H9 (cell line): ENCODE measurements around the gene NPAS3. TPM values are rescaled to one million over a fixed set of nuclear protein-coding genes. Genes with fewer than 3 reads are reported as not detected.
A peak's percentile ranks its signal among the peaks of the same experiment; 100 is the strongest.

ENCODE experiments used
- DNase-seq: peaks from one replicate; pipeline ENCODE4 v3.0.0-alpha.2; 2017
- H2AFZ ChIP-seq: one replicate; pipeline ENCODE4 v1.6.1; 2013; ENCODE audit warnings: mild to moderate bottlenecking, low read length, control low read depth, moderate library complexity
- H2AK5ac ChIP-seq: 2 replicates; pipeline ENCODE4 v1.6.1; 2013; ENCODE audit warnings: low read length, control low read depth, mixed read lengths; ENCODE audit not compliant: insufficient read length
- H2BK120ac ChIP-seq: one replicate; pipeline ENCODE4 v1.6.1; 2013; ENCODE audit warnings: low read depth, mild to moderate bottlenecking, low read length, control low read depth, inconsistent platforms; ENCODE audit not compliant: poor library complexity, severe bottlenecking
- H2BK12ac ChIP-seq: 2 replicates; pipeline ENCODE4 v1.6.1; 2013; ENCODE audit warnings: low read length, control low read depth, mixed read lengths, low read depth; ENCODE audit not compliant: insufficient read length
- H2BK15ac ChIP-seq: 2 replicates; pipeline ENCODE4 v1.6.1; 2013; ENCODE audit warnings: low read depth, low read length, control low read depth
- H2BK20ac ChIP-seq: one replicate; pipeline ENCODE4 v1.6.1; 2013; ENCODE audit warnings: low read depth, mild to moderate bottlenecking, low read length, control low read depth, inconsistent platforms; ENCODE audit not compliant: poor library complexity, severe bottlenecking
- H2BK5ac ChIP-seq: 2 replicates; pipeline ENCODE4 v1.6.1; 2013; ENCODE audit warnings: low read length, control low read depth, mixed read lengths; ENCODE audit not compliant: insufficient read length
- H3K14ac ChIP-seq: 2 replicates; pipeline ENCODE4 v1.6.1; 2013; ENCODE audit warnings: low read length, control low read depth; ENCODE audit not compliant: insufficient read depth
- H3K18ac ChIP-seq: 2 replicates; pipeline ENCODE4 v1.6.1; 2013; ENCODE audit warnings: low read depth, mild to moderate bottlenecking, mixed read lengths, low read length, control low read depth; ENCODE audit not compliant: insufficient read length
- H3K23ac ChIP-seq: 2 replicates; pipeline ENCODE4 v1.6.1; 2013; ENCODE audit warnings: low read length, control low read depth, mixed read lengths, low read depth; ENCODE audit not compliant: insufficient read length
- H3K23me2 ChIP-seq: 2 replicates; pipeline ENCODE4 v1.6.1; 2013; ENCODE audit warnings: low read depth, mild to moderate bottlenecking, mixed read lengths, low read length, control low read depth; ENCODE audit not compliant: insufficient read length, poor library complexity, severe bottlenecking
- H3K27ac ChIP-seq: 2 replicates; pipeline ENCODE4 v1.5.1; 2013; ENCODE audit warnings: low read length, control low read depth, mixed read lengths, low read depth; ENCODE audit not compliant: insufficient read length
- H3K27me3 ChIP-seq: 2 replicates; pipeline ENCODE4 v1.6.1; 2013; ENCODE audit warnings: low read length, control low read depth, inconsistent platforms; ENCODE audit not compliant: insufficient read depth
- H3K4ac ChIP-seq: 2 replicates; pipeline ENCODE4 v1.6.1; 2013; ENCODE audit warnings: low read depth, mild to moderate bottlenecking, control low read depth, inconsistent platforms, low read length, moderate library complexity
- H3K4me1 ChIP-seq: 2 replicates; pipeline ENCODE4 v1.6.1; 2013; ENCODE audit warnings: low read length, control low read depth, inconsistent platforms; ENCODE audit not compliant: insufficient read depth
- H3K4me2 ChIP-seq: 2 replicates; pipeline ENCODE4 v1.6.1; 2013; ENCODE audit warnings: low read length, control low read depth, mixed read lengths; ENCODE audit not compliant: insufficient read length, insufficient read depth
- H3K56ac ChIP-seq: 2 replicates; pipeline ENCODE4 v1.6.1; 2013; ENCODE audit warnings: low read depth, mild to moderate bottlenecking, mixed read lengths, low read length, control low read depth; ENCODE audit not compliant: insufficient read length
- H3K79me1 ChIP-seq: 2 replicates; pipeline ENCODE4 v1.6.1; 2013; ENCODE audit warnings: low read depth, mild to moderate bottlenecking, moderate library complexity, low read length, control low read depth, inconsistent platforms; ENCODE audit not compliant: insufficient read depth, poor library complexity, severe bottlenecking
- H3K79me2 ChIP-seq: 2 replicates; pipeline ENCODE4 v1.6.1; 2013; ENCODE audit warnings: low read length, control low read depth, inconsistent platforms; ENCODE audit not compliant: insufficient read depth
- H3K9ac ChIP-seq: 2 replicates; pipeline ENCODE4 v1.6.1; 2013; ENCODE audit warnings: low read length, control low read depth, mixed read lengths; ENCODE audit not compliant: insufficient read length; ENCODE audit errors: extremely low read depth
- H3K9me3 ChIP-seq: one replicate; pipeline ENCODE4 v1.6.1; 2013; ENCODE audit warnings: low read depth, low read length, inconsistent platforms; ENCODE audit not compliant: control insufficient read depth
- H3T11ph ChIP-seq: one replicate; pipeline ENCODE4 v1.6.1; 2013; ENCODE audit warnings: mild to moderate bottlenecking, low read length, control low read depth, inconsistent platforms
- H4K20me1 ChIP-seq: one replicate; pipeline ENCODE4 v1.6.1; 2013; ENCODE audit not compliant: control insufficient read depth, insufficient read length, insufficient read depth
- H4K5ac ChIP-seq: 2 replicates; pipeline ENCODE4 v1.6.1; 2013; ENCODE audit warnings: low read depth, mild to moderate bottlenecking, mixed read lengths, low read length, control low read depth; ENCODE audit not compliant: insufficient read length
- H4K8ac ChIP-seq: replicated peaks from 2 replicates; pipeline ENCODE4 v1.6.1; 2013; ENCODE audit warnings: low read length, control low read depth, mixed read lengths, low read depth; ENCODE audit not compliant: insufficient read length
- H4K91ac ChIP-seq: 2 replicates; pipeline ENCODE4 v1.6.1; 2013; ENCODE audit warnings: low read depth, mild to moderate bottlenecking, moderate library complexity, mixed read lengths, low read length, control low read depth; ENCODE audit not compliant: insufficient read length
- H3K27ac Mint-ChIP-seq, 3 experiments: 2 replicates in 2 of 3; 3 replicates in 1 of 3; pipeline ENCODE4 v1.8.0; 2020 to 2021; ENCODE audit warnings: mixed read lengths in 3 of 3, mild to moderate bottlenecking in 1 of 3, moderate library complexity in 1 of 3
- H3K27me3 Mint-ChIP-seq: 2 replicates; pipeline ENCODE4 v1.8.0; 2021; ENCODE audit warnings: low read depth, mild to moderate bottlenecking, moderate library complexity, mixed read lengths
- H3K36me3 Mint-ChIP-seq, 3 experiments: 2 replicates in 2 of 3; 3 replicates in 1 of 3; pipeline ENCODE4 v1.8.0; 2020 to 2021; ENCODE audit warnings: low read depth in 3 of 3, mixed read lengths in 3 of 3; ENCODE audit not compliant: insufficient read depth in 1 of 3
- H3K4me1 Mint-ChIP-seq, 2 experiments: 2 replicates each; pipeline ENCODE4 v1.8.0; 2020; ENCODE audit warnings: mixed read lengths in 2 of 2
- H3K4me3 Mint-ChIP-seq, 2 experiments: 2 replicates in 1 of 2; 3 replicates in 1 of 2; pipeline ENCODE4 v1.8.0; 2020 to 2021; ENCODE audit warnings: mild to moderate bottlenecking in 2 of 2, mixed read lengths in 2 of 2, moderate library complexity in 1 of 2
- H3K9me3 Mint-ChIP-seq, 2 experiments: 2 replicates in 1 of 2; 3 replicates in 1 of 2; pipeline ENCODE4 v1.8.0; 2020; ENCODE audit warnings: mild to moderate bottlenecking in 2 of 2, mixed read lengths in 2 of 2, moderate library complexity in 1 of 2
- WGBS: extraction: QIAGEN DNeasy Blood & Tissue Kit; methylation state at CpG from one replicate; pipeline ENCODE4 v1.1.7; 2013; ENCODE audit warnings: missing lambda C conversion rate, low lambda C conversion rate, mixed read lengths; ENCODE audit not compliant: insufficient read length; ENCODE audit errors: extremely low coverage; 5-methylcytosine and 5-hydroxymethylcytosine counted together
- total RNA-seq: library from RNA; stranded (reverse); gene quantifications from 2 replicates; pipeline ENCODE4 v1.2.1, GENCODE V29; 2021
- TF ChIP-seq, protein P1 (sequence below): fragments of 200-600 bp; sonication (generic); conservative IDR thresholded peaks from 3 replicates; pipeline ENCODE4 v1.8.0; 2021; ENCODE audit warnings: antibody characterized with exemption, mild to moderate bottlenecking

Gene NPAS3
- total RNA-seq, 1 experiment from 2014 or later, result 0.17 TPM

DNA sequence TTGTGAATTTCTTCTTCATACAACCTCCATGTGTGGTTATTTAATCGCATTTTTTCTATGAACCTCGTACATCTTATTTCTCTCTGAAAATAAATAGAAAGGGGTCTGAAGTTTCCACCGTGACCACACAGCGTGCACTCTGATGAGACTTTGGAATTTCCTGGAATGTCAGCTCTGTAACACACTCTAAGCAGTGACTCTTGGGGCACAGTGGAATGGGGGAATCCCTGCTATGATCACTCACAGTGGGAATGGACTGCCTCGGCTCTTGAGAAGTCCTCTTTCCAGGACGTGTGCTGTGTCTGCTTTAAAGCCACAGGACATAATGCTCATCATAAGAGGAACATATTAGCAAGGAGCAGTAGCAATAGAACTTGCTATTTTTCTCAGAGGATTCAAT lies 596.0 kb downstream of the NPAS3 start:
- no peak overlapping the region for H3K4me2 ChIP-seq
- no peaks in the 10 kb centered on the region for H3K9me3 ChIP-seq
- Mint-ChIP-seq H3K27ac (peak overlapping the region in 1 of 3 experiments; percentile 23; a peak in 2 of 7 replicates), H3K9me3 (no peaks in the 10 kb centered on the region), H3K4me1 (peaks cover 4 to 5% of the 10 kb centered on the region in 2 experiments; a peak in 3 of 4 replicates), H3K36me3 (no peaks in the 10 kb centered on the region), H3K27me3 (no peaks in the 10 kb centered on the region), H3K4me3 (no peak overlapping the region)
- H3T11ph ChIP-seq, result no peak overlapping the region
- WGBS, result no CpG with 5 or more reads among the region's 6 CpGs
- H4K8ac ChIP-seq, result no peak overlapping the region
- H3K27me3 ChIP-seq, result no peaks in the 10 kb centered on the region
- H2BK12ac ChIP-seq, result no peak overlapping the region
- H3K27ac ChIP-seq, result no peak overlapping the region
- no peak overlapping the region for H3K23ac ChIP-seq
- no peaks in the 10 kb centered on the region for H4K20me1 ChIP-seq
- no peak overlapping the region for H3K14ac ChIP-seq
- H2BK5ac ChIP-seq, result no peak overlapping the region
- H2BK15ac ChIP-seq, result no peak overlapping the region
- H2BK20ac ChIP-seq, result no peak overlapping the region
- no peak overlapping the region for H3K18ac ChIP-seq
- TF ChIP-seq, protein P1, sequence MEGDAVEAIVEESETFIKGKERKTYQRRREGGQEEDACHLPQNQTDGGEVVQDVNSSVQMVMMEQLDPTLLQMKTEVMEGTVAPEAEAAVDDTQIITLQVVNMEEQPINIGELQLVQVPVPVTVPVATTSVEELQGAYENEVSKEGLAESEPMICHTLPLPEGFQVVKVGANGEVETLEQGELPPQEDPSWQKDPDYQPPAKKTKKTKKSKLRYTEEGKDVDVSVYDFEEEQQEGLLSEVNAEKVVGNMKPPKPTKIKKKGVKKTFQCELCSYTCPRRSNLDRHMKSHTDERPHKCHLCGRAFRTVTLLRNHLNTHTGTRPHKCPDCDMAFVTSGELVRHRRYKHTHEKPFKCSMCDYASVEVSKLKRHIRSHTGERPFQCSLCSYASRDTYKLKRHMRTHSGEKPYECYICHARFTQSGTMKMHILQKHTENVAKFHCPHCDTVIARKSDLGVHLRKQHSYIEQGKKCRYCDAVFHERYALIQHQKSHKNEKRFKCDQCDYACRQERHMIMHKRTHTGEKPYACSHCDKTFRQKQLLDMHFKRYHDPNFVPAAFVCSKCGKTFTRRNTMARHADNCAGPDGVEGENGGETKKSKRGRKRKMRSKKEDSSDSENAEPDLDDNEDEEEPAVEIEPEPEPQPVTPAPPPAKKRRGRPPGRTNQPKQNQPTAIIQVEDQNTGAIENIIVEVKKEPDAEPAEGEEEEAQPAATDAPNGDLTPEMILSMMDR, result no peak
- H4K5ac ChIP-seq, result no peak overlapping the region
- H3K56ac ChIP-seq, result no peak overlapping the region
- H3K23me2 ChIP-seq, result no peaks in the 10 kb centered on the region
- H4K91ac ChIP-seq, result no peak overlapping the region
- no peaks in the 10 kb centered on the region for H3K4me1 ChIP-seq
- no peak for DNase-seq
- H3K9ac ChIP-seq, result no peak overlapping the region
- no peaks in the 10 kb centered on the region for H3K79me2 ChIP-seq
- H2AK5ac ChIP-seq, result no peak overlapping the region
- H3K79me1 ChIP-seq, result no peaks in the 10 kb centered on the region
- H3K4ac ChIP-seq, result no peak overlapping the region
- no peak overlapping the region for H2AFZ ChIP-seq
- H2BK120ac ChIP-seq, result no peak overlapping the region
